ENCODE data around the gene PARVB. TPM values are rescaled to one million over a fixed set of nuclear protein-coding genes. Genes with fewer than 3 reads are reported as not detected.

PARVB gene
- total and polyA plus RNA-seq, 9 of the 15 experiments (the other 6 are each of a cell fraction or from before 2014, with no cell fraction given) = 1.1 to 59.2 (median 29.2) TPM

GRCh38 chr22:44170470-44170869 lies 146.4 kb downstream of the PARVB start:
- no peaks in the 10 kb centered on the region for H4K20me1 ChIP-seq (replicated peaks; ENCODE audit: control insufficient read depth, insufficient read depth, low read length)
- H3K36me3 ChIP-seq (ENCODE audit: control insufficient read depth, insufficient read depth, low read length) = no peaks in the 10 kb centered on the region
- DNase-seq (ENCODE audit: extremely low read depth in 1 of 4, low spot score in 3 of 4) (no peak), FAIRE-seq (no peak), ATAC-seq (no peak)
- no peaks in the 10 kb centered on the region for H3K4me1 ChIP-seq (replicated peaks in 1 of 2; ENCODE audit: control insufficient read depth in 2 of 2, insufficient read depth in 2 of 2, low read length in 2 of 2)
- H3K79me2 ChIP-seq (ENCODE audit: control insufficient read depth, insufficient read depth, low read length) = no peaks in the 10 kb centered on the region
- ChIA-PET CTCF (ENCODE audit: low intra/inter-chr PET ratio) (no interaction called here), POLR2A (interaction anchor here (0.6 kb wide), 1 partner anchor 408 kb away, joined by 3 read pairs; no protein-coding TSS in a partner anchor)
- no peak overlapping the region for H3K4me2 ChIP-seq (ENCODE audit: insufficient read depth, low read length)
- H3K4me3 ChIP-seq = no peak overlapping the region
- H3K27me3 ChIP-seq (ENCODE audit: control insufficient read depth in 2 of 2, insufficient read depth in 2 of 2, low read length in 2 of 2) = no peaks in the 10 kb centered on the region
- no peaks in the 10 kb centered on the region for H3K9me3 ChIP-seq (replicated peaks; ENCODE audit: control insufficient read depth, insufficient read depth, low read depth, low read length)
- no peak overlapping the region for H2AFZ ChIP-seq (ENCODE audit: low read depth, low read length)
- no peaks in the 10 kb centered on the region for H3K9me1 ChIP-seq (ENCODE audit: control insufficient read depth, insufficient read depth, low read length)
- TF ChIP-seq ZNF407 (IDR thresholded peaks at IDR 0.05; ENCODE audit: low read depth) (no peak), ZNF57 (CRISPR knock-in tag; IDR thresholded peaks at IDR 0.05) (no peak), BRD9 (IDR thresholded peaks at IDR 0.05; ENCODE audit: low read depth, partially characterized antibody) (no peak), FIP1L1 (IDR thresholded peaks at IDR 0.05; ENCODE audit: low read depth, low read length, poor library complexity, severe bottlenecking) (no peak), ZNF197 (CRISPR knock-in tag; IDR thresholded peaks at IDR 0.05; ENCODE audit: low read depth) (no peak), CREB3 (tag; conservative IDR thresholded peaks at IDR 0.05; ENCODE audit: low read depth) (no peak), ZSCAN32 (CRISPR knock-in tag; IDR thresholded peaks at IDR 0.05) (no peak)
- TF ChIP-seq, protein P1, sequence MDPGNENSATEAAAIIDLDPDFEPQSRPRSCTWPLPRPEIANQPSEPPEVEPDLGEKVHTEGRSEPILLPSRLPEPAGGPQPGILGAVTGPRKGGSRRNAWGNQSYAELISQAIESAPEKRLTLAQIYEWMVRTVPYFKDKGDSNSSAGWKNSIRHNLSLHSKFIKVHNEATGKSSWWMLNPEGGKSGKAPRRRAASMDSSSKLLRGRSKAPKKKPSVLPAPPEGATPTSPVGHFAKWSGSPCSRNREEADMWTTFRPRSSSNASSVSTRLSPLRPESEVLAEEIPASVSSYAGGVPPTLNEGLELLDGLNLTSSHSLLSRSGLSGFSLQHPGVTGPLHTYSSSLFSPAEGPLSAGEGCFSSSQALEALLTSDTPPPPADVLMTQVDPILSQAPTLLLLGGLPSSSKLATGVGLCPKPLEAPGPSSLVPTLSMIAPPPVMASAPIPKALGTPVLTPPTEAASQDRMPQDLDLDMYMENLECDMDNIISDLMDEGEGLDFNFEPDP (CRISPR knock-in tag; IDR thresholded peaks at IDR 0.05) = no peak
- BruUV-seq (replicated peaks) = no TSS peak
- WGBS (ENCODE audit: insufficient coverage, low coverage, missing lambda C conversion rate) = 81% methylated on average over 5 of the region's 11 CpGs
- in situ Hi-C loops (cut with MboI) = no loop called here
- no peak overlapping the region for H3K9ac ChIP-seq (ENCODE audit: insufficient read depth in 1 of 2, low read depth in 2 of 2, low read length in 2 of 2)
- intact Hi-C loops (cut with micrococcal nuclease) = no loop called here
- no peak overlapping the region for H3K27ac ChIP-seq (ENCODE audit: extremely low read depth, low read depth, low read length)
